ENCODE data around the gene SLC22A3.

DNA sequence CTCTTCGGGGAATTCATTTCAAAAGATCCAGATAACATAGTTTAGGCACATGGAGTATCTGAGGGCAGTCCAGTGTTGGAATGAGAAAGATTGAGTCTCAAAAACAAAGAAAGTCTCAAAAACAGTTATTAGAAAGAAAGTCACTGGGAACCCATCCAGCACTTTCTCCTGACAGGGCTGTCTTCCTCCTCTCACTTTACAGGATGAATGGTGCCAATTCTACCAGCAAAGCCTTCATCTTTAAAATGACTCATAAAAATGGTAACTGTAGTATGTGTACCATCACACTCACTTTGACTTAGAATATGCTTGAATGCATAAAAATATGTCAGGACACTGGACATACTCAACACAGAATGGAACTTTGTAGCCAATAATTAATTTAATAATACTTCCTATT lies 71.3 kb downstream of the SLC22A3 start:
- TF ChIP-seq POLR2AphosphoS5 (IDR thresholded peaks at IDR 0.05) (no peak), EP300 (IDR thresholded peaks at IDR 0.05) (no peak), POLR2A (IDR thresholded peaks at IDR 0.05) (no peak)
- TF ChIP-seq, protein P1, sequence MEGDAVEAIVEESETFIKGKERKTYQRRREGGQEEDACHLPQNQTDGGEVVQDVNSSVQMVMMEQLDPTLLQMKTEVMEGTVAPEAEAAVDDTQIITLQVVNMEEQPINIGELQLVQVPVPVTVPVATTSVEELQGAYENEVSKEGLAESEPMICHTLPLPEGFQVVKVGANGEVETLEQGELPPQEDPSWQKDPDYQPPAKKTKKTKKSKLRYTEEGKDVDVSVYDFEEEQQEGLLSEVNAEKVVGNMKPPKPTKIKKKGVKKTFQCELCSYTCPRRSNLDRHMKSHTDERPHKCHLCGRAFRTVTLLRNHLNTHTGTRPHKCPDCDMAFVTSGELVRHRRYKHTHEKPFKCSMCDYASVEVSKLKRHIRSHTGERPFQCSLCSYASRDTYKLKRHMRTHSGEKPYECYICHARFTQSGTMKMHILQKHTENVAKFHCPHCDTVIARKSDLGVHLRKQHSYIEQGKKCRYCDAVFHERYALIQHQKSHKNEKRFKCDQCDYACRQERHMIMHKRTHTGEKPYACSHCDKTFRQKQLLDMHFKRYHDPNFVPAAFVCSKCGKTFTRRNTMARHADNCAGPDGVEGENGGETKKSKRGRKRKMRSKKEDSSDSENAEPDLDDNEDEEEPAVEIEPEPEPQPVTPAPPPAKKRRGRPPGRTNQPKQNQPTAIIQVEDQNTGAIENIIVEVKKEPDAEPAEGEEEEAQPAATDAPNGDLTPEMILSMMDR (IDR thresholded peaks at IDR 0.05): no peak

Data from stomach (tissue), 4 donors.